SK-N-SH (cell line): Measurements from ENCODE around the gene ZCCHC8. TPM values are rescaled to one million over a fixed set of nuclear protein-coding genes. Genes with fewer than 3 reads are reported as not detected.
"Not testable (repeated sequence)": the region's sequence is repeated elsewhere in the genome, so short reads cannot be mapped to it uniquely, and the experiment has no call there.

Source experiments
- CTCF ChIA-PET: fragments of 300-600, 350-600 bp; formaldehyde crosslinking; extraction: SDS; loops from one replicate; lab custom pipeline; 2021; lab: Yijun Ruan, JAX
- POLR2A ChIA-PET: fragments of 350-600 bp; sonication (Branson Sonifier 250); formaldehyde crosslinking; extraction: SDS; loops from one replicate; lab custom pipeline; 2020; ENCODE audit warnings: antibody characterized with exemption, inconsistent platforms; lab: Yijun Ruan, JAX
- DNase-seq: peaks from one replicate; pipeline ENCODE4 v3.0.0; 2012
- H2AFZ ChIP-seq: fragments of 200-600 bp; sonication (generic); 2 replicates; pipeline ENCODE4 v1.8.1; 2016; ENCODE audit warnings: antibody characterized with exemption, mild to moderate bottlenecking, low read depth
- H3F3A ChIP-seq: fragments of 200-600 bp; sonication (generic); replicated peaks from 2 replicates; pipeline ENCODE3; 2016; ENCODE audit warnings: antibody characterized with exemption, mild to moderate bottlenecking; ENCODE audit not compliant: insufficient read depth
- H3K27ac ChIP-seq, 2 experiments: fragments of 200-500 bp in 1 of 2; fragments of 200-600 bp in 1 of 2; sonication (Bioruptor generic) in 1 of 2; sonication (generic), shearing (Covaris generic) in 1 of 2; 2 replicates each; pipeline versions ENCODE4 v1.5.1 to v1.6.1; 2014 to 2016; ENCODE audit warnings: low read depth in 2 of 2, inconsistent platforms in 1 of 2, low read length in 1 of 2, mild to moderate bottlenecking in 1 of 2, mixed read lengths in 1 of 2
- H3K27me3 ChIP-seq: fragments of 200-600 bp; sonication (generic), shearing (Covaris generic); 2 replicates; pipeline ENCODE4 v1.6.1; 2016; ENCODE audit warnings: mixed run types; ENCODE audit not compliant: insufficient read depth
- H3K36me3 ChIP-seq, 2 experiments: fragments of 200-500 bp in 1 of 2; fragments of 200-600 bp in 1 of 2; sonication (Bioruptor generic) in 1 of 2; sonication (generic) in 1 of 2; replicated peaks in 1 of 2; 2 replicates each; pipeline versions ENCODE3 to v1.5.1; 2014 to 2016; ENCODE audit warnings: low read length in 1 of 2, mild to moderate bottlenecking in 1 of 2; ENCODE audit not compliant: insufficient read depth in 2 of 2, control insufficient read depth in 1 of 2
- H3K4me1 ChIP-seq, 2 experiments: fragments of 200-500 bp in 1 of 2; fragments of 200-600 bp in 1 of 2; sonication (Bioruptor generic) in 1 of 2; sonication (generic), shearing (Covaris generic) in 1 of 2; 2 replicates each; pipeline versions ENCODE4 v1.5.1 to v1.6.1; 2014 to 2016; ENCODE audit warnings: low read depth in 1 of 2, low read length in 1 of 2, mixed run types in 1 of 2; ENCODE audit not compliant: insufficient read depth in 2 of 2, control insufficient read depth in 1 of 2
- H3K4me2 ChIP-seq: fragments of 200-600 bp; sonication (generic), shearing (Covaris generic); 2 replicates; pipeline ENCODE4 v1.6.1; 2017; ENCODE audit warnings: mixed run types
- H3K4me3 ChIP-seq, 2 experiments: fragments of 200-500 bp in 1 of 2; fragments of 200-600 bp in 1 of 2; sonication (Bioruptor generic) in 1 of 2; sonication (generic), shearing (Covaris generic) in 1 of 2; 2 replicates each; pipeline versions ENCODE4 v1.5.1 to v1.8.1; 2014 to 2016; ENCODE audit warnings: low read depth in 2 of 2, inconsistent platforms in 1 of 2, low read length in 1 of 2, mild to moderate bottlenecking in 1 of 2, mixed read lengths in 1 of 2, moderate library complexity in 1 of 2
- H3K79me2 ChIP-seq: fragments of 200-600 bp; sonication (generic); 2 replicates; pipeline ENCODE4 v1.8.1; 2017; ENCODE audit warnings: mild to moderate bottlenecking; ENCODE audit not compliant: insufficient read depth
- H3K9ac ChIP-seq: fragments of 200-600 bp; sonication (generic); 2 replicates; pipeline ENCODE4 v1.6.1; 2017; ENCODE audit warnings: mixed run types
- H3K9me2 ChIP-seq: fragments of 200-600 bp; sonication (generic); 2 replicates; pipeline ENCODE4 v1.6.1; 2017; ENCODE audit warnings: mixed run types
- H3K9me3 ChIP-seq: fragments of 200-600 bp; sonication (generic); 2 replicates; pipeline ENCODE4 v1.6.1; 2017; ENCODE audit warnings: mixed run types, mild to moderate bottlenecking, moderate library complexity
- H4K20me1 ChIP-seq: fragments of 200-600 bp; sonication (generic); 2 replicates; pipeline ENCODE4 v1.6.1; 2017; ENCODE audit warnings: mild to moderate bottlenecking, mixed run types; ENCODE audit not compliant: insufficient read depth
- ELF1 ChIP-seq: IDR thresholded peaks from 2 replicates; pipeline ENCODE4 v1.4.0; 2012
- EP300 ChIP-seq, 2 experiments: IDR thresholded peaks; 2 replicates each; pipeline versions ENCODE4 v1.4.0 to v1.6.1; 2012; ENCODE audit warnings: borderline replicate concordance in 1 of 2, low read depth in 1 of 2, low read length in 1 of 2
- EZH2phosphoT487 ChIP-seq: fragments of 200-600 bp; sonication (generic); IDR thresholded peaks from 2 replicates; pipeline ENCODE4 v1.6.1; 2017; ENCODE audit warnings: low read depth, mixed run types, mild to moderate bottlenecking, antibody characterized with exemption, moderate library complexity, borderline replicate concordance
- FOSL2 ChIP-seq: IDR thresholded peaks from 2 replicates; pipeline ENCODE4 v1.4.0; 2012; ENCODE audit warnings: low read depth, mild to moderate bottlenecking, moderate library complexity, borderline replicate concordance
- GABPA ChIP-seq: IDR thresholded peaks from 2 replicates; pipeline ENCODE4 v1.4.0; 2012; ENCODE audit warnings: low read depth, mild to moderate bottlenecking
- JUND ChIP-seq: IDR thresholded peaks from 2 replicates; pipeline ENCODE4 v1.4.0; 2012
- MXI1 ChIP-seq: IDR thresholded peaks from 2 replicates; pipeline ENCODE4 v1.6.1; 2012; ENCODE audit warnings: mild to moderate bottlenecking, low read depth, low read length, improper control_type of control experiment
- NFIC ChIP-seq: IDR thresholded peaks from 2 replicates; pipeline ENCODE4 v1.4.0; 2012; ENCODE audit warnings: borderline replicate concordance
- POLR2AphosphoS5 ChIP-seq: IDR thresholded peaks from 2 replicates; pipeline ENCODE4 v1.6.1; 2012; ENCODE audit warnings: low read depth, low read length
- RCOR1 ChIP-seq: fragments of 150-350 bp; IDR thresholded peaks from 2 replicates; pipeline ENCODE4 v1.6.1; 2017; ENCODE audit warnings: antibody characterized with exemption, low read length
- RXRA ChIP-seq: IDR thresholded peaks from 2 replicates; pipeline ENCODE4 v1.4.0; 2012; ENCODE audit warnings: low read depth, mild to moderate bottlenecking, borderline replicate concordance
- SIN3A ChIP-seq: IDR thresholded peaks from 2 replicates; pipeline ENCODE4 v1.6.1; 2012; ENCODE audit warnings: low read depth, mild to moderate bottlenecking, low read length, moderate library complexity, borderline replicate concordance
- TCF12 ChIP-seq: IDR thresholded peaks from 2 replicates; pipeline ENCODE4 v1.4.0; 2012
- TEAD4 ChIP-seq: IDR thresholded peaks from 2 replicates; pipeline ENCODE4 v1.4.0; 2012; ENCODE audit warnings: mild to moderate bottlenecking, borderline replicate concordance; ENCODE audit not compliant: insufficient read depth
- YY1 ChIP-seq: IDR thresholded peaks from 2 replicates; pipeline ENCODE4 v1.4.0; 2012; ENCODE audit warnings: low read depth, mild to moderate bottlenecking
- WGBS: methylation state at CpG from one replicate; pipeline ENCODE4 v1.1.6; 2017; ENCODE audit warnings: low lambda C conversion rate; 5-methylcytosine and 5-hydroxymethylcytosine counted together
- polyA plus RNA-seq, 3 experiments: library from polyadenylated mRNA; depleted of rRNA; stranded (reverse); fragments of >200 nt; gene quantifications; 2 replicates each; pipeline ENCODE4 v1.2.3, GENCODE V29; 2012
- TF ChIP-seq, protein P1 (sequence below): IDR thresholded peaks from 2 replicates; pipeline ENCODE4 v1.6.1; 2012; ENCODE audit warnings: mild to moderate bottlenecking, low read depth, low read length, moderate library complexity
- TF ChIP-seq, protein P2 (sequence below): IDR thresholded peaks from 2 replicates; pipeline ENCODE4 v1.4.0; 2012; ENCODE audit warnings: low read depth
- TF ChIP-seq, protein P3 (sequence below): IDR thresholded peaks from 2 replicates; pipeline ENCODE4; 2012

ZCCHC8 gene
- polyA plus RNA-seq, 1 of the 3 experiments (the other 2 are of a cell fraction): 11.3 TPM

DNA sequence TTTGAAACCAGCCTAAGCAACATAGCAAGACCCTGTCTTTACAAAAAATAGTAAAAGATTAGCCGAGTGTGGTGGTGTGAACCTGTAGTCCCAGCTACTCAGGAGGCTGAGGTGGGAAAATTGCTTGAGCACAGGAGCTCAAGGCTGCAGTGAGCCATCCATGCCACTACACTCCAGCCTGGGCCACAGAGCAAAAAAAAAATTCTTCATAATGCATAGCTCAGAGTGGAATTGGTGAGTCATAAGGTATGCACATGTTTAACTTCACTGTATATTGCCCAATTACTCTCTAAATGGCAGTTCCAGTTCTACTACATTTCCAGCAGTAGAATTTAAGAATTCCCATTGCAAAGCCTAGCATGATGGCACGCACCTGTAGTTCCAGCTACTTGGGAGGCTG lies 51.4 kb downstream of the ZCCHC8 start:
- DNase-seq: no peak
- Histone ChIP-seq H3K4me3 (no peak overlapping the region), H3K9me2 (no peaks in the 10 kb centered on the region), H3K4me1 (no peaks in the 10 kb centered on the region), H3K9me3 (no peaks in the 10 kb centered on the region), H3K36me3 (no peaks in the 10 kb centered on the region), H3K9ac (no peak overlapping the region), H3F3A (peaks cover 3% of the 10 kb centered on the region), H3K4me2 (no peak overlapping the region), H4K20me1 (no peaks in the 10 kb centered on the region), H3K79me2 (no peaks in the 10 kb centered on the region), H3K27me3 (no peaks in the 10 kb centered on the region), H3K27ac (no peak overlapping the region; a peak in 1 of 4 replicates), H2AFZ (no peak overlapping the region)
- ChIA-PET POLR2A (no interaction called here), CTCF (interaction anchor here (0.7 to 1.1 kb wide), 2 partner anchors 22 to 50 kb away, joined by 5 to 7 read pairs; no protein-coding TSS in a partner anchor)
- no peak for TF ChIP-seq EZH2phosphoT487
- no peak for TF ChIP-seq EP300 (IDR thresholded peaks at IDR 0.05; ENCODE audit: borderline replicate concordance in 1 of 2, low read depth in 1 of 2, low read length in 1 of 2)
- TF ChIP-seq, protein P1, sequence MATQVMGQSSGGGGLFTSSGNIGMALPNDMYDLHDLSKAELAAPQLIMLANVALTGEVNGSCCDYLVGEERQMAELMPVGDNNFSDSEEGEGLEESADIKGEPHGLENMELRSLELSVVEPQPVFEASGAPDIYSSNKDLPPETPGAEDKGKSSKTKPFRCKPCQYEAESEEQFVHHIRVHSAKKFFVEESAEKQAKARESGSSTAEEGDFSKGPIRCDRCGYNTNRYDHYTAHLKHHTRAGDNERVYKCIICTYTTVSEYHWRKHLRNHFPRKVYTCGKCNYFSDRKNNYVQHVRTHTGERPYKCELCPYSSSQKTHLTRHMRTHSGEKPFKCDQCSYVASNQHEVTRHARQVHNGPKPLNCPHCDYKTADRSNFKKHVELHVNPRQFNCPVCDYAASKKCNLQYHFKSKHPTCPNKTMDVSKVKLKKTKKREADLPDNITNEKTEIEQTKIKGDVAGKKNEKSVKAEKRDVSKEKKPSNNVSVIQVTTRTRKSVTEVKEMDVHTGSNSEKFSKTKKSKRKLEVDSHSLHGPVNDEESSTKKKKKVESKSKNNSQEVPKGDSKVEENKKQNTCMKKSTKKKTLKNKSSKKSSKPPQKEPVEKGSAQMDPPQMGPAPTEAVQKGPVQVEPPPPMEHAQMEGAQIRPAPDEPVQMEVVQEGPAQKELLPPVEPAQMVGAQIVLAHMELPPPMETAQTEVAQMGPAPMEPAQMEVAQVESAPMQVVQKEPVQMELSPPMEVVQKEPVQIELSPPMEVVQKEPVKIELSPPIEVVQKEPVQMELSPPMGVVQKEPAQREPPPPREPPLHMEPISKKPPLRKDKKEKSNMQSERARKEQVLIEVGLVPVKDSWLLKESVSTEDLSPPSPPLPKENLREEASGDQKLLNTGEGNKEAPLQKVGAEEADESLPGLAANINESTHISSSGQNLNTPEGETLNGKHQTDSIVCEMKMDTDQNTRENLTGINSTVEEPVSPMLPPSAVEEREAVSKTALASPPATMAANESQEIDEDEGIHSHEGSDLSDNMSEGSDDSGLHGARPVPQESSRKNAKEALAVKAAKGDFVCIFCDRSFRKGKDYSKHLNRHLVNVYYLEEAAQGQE: no peak
- TF ChIP-seq TEAD4: 0 out of 2 replicates have a peak, but pooled peaks have one; percentile 21
- peak; percentile 72 for TF ChIP-seq JUND
- TF ChIP-seq NFIC: no peak
- no peak for TF ChIP-seq ELF1
- no peak for TF ChIP-seq MXI1
- peak; percentile 69 for TF ChIP-seq FOSL2
- TF ChIP-seq RCOR1: no peak
- TF ChIP-seq, protein P2, sequence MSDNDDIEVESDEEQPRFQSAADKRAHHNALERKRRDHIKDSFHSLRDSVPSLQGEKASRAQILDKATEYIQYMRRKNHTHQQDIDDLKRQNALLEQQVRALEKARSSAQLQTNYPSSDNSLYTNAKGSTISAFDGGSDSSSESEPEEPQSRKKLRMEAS: peak; percentile 62; the same call in 1 of the 2 replicates
- TF ChIP-seq TCF12: peak; percentile 78
- TF ChIP-seq YY1: no peak
- TF ChIP-seq GABPA: no peak
- no peak for TF ChIP-seq POLR2AphosphoS5
- TF ChIP-seq RXRA: no peak
- TF ChIP-seq, protein P3, sequence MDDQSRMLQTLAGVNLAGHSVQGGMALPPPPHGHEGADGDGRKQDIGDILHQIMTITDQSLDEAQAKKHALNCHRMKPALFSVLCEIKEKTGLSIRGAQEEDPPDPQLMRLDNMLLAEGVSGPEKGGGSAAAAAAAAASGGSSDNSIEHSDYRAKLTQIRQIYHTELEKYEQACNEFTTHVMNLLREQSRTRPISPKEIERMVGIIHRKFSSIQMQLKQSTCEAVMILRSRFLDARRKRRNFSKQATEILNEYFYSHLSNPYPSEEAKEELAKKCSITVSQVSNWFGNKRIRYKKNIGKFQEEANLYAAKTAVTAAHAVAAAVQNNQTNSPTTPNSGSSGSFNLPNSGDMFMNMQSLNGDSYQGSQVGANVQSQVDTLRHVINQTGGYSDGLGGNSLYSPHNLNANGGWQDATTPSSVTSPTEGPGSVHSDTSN: peak; percentile 31; the same call in 1 of the 2 replicates
- TF ChIP-seq SIN3A: no peak
- 83% methylated on average over 2 of the region's 2 CpGs for WGBS

DNA sequence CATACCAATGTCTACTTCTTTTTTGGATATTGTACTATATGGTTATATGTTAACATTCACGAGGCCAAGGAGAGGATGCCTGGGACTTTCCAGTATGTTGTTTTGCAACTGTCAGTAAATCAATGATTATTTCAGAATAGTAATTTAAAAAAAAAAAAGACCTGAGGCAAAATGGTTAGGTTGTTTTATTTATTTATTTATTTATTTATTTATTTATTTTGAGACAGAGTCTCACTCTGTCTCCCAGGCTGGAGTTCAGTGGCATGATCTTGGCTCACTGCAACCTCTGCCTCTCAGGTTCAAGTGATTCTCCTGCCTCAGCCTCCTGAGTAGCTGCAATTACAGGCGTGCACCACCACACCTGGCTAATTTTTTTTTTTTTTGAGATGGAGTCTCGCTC lies 52.9 kb downstream of the ZCCHC8 start:
- H3K27me3 ChIP-seq, H3K4me1 ChIP-seq, H3K4me3 ChIP-seq, H3K79me2 ChIP-seq, DNase-seq, CTCF ChIA-PET, H4K20me1 ChIP-seq, H3K27ac ChIP-seq, POLR2A ChIA-PET, H3K9me3 ChIP-seq, H3K9ac ChIP-seq, H3K36me3 ChIP-seq, H3K4me2 ChIP-seq, H3K9me2 ChIP-seq, H3F3A ChIP-seq, H2AFZ ChIP-seq: not testable (repeated sequence)
- WGBS: 93% methylated on average over 3 of the region's 3 CpGs

DNA sequence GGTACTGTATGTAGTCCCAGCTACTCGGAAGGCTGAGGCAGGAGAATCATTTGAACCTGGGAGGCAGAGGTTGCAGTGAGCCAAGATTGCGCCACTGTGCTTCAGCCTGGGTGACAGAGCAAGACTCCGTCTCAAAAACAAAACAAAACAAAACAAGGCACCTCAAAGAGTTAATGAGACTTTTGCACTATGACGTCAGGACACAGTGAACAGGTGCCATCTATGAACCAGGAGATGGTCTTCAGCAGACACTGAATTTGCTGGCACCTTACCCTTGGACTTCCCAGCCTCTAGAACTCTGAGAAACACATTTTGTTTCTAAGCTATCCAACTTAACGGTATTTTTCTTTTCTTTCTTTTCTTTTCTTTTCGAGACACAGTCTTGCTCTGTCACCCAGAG lies 54.3 kb downstream of the ZCCHC8 start:
- H3K9ac ChIP-seq, H3K27ac ChIP-seq, H3K4me2 ChIP-seq, H3F3A ChIP-seq, H3K9me3 ChIP-seq, H3K79me2 ChIP-seq, H3K36me3 ChIP-seq, H4K20me1 ChIP-seq, H3K9me2 ChIP-seq, POLR2A ChIA-PET, H3K27me3 ChIP-seq, H3K4me1 ChIP-seq, H2AFZ ChIP-seq, H3K4me3 ChIP-seq, DNase-seq: not testable (repeated sequence)
- 70% methylated on average over 6 of the region's 6 CpGs for WGBS
- CTCF ChIA-PET: interaction anchor here (1.2 to 2.0 kb wide), 3 partner anchors 16 to 47 kb away, joined by 3 to 12 read pairs (median 4); no protein-coding TSS in a partner anchor
